H9 (cell line): ENCODE data around the gene TIA1. TPM values are rescaled to one million over a fixed set of nuclear protein-coding genes. Genes with fewer than 3 reads are reported as not detected.

Source experiments
- DNase-seq: peaks from one replicate; pipeline ENCODE4 v3.0.0-alpha.2; 2017
- H2AFZ ChIP-seq: one replicate; pipeline ENCODE4 v1.6.1; 2013; ENCODE audit warnings: mild to moderate bottlenecking, low read length, control low read depth, moderate library complexity
- H2AK5ac ChIP-seq: 2 replicates; pipeline ENCODE4 v1.6.1; 2013; ENCODE audit warnings: low read length, control low read depth, mixed read lengths; ENCODE audit not compliant: insufficient read length
- H2BK120ac ChIP-seq: one replicate; pipeline ENCODE4 v1.6.1; 2013; ENCODE audit warnings: low read depth, mild to moderate bottlenecking, low read length, control low read depth, inconsistent platforms; ENCODE audit not compliant: poor library complexity, severe bottlenecking
- H2BK12ac ChIP-seq: 2 replicates; pipeline ENCODE4 v1.6.1; 2013; ENCODE audit warnings: low read length, control low read depth, mixed read lengths, low read depth; ENCODE audit not compliant: insufficient read length
- H2BK15ac ChIP-seq: 2 replicates; pipeline ENCODE4 v1.6.1; 2013; ENCODE audit warnings: low read depth, low read length, control low read depth
- H2BK20ac ChIP-seq: one replicate; pipeline ENCODE4 v1.6.1; 2013; ENCODE audit warnings: low read depth, mild to moderate bottlenecking, low read length, control low read depth, inconsistent platforms; ENCODE audit not compliant: poor library complexity, severe bottlenecking
- H2BK5ac ChIP-seq: 2 replicates; pipeline ENCODE4 v1.6.1; 2013; ENCODE audit warnings: low read length, control low read depth, mixed read lengths; ENCODE audit not compliant: insufficient read length
- H3K14ac ChIP-seq: 2 replicates; pipeline ENCODE4 v1.6.1; 2013; ENCODE audit warnings: low read length, control low read depth; ENCODE audit not compliant: insufficient read depth
- H3K18ac ChIP-seq: 2 replicates; pipeline ENCODE4 v1.6.1; 2013; ENCODE audit warnings: low read depth, mild to moderate bottlenecking, mixed read lengths, low read length, control low read depth; ENCODE audit not compliant: insufficient read length
- H3K23ac ChIP-seq: 2 replicates; pipeline ENCODE4 v1.6.1; 2013; ENCODE audit warnings: low read length, control low read depth, mixed read lengths, low read depth; ENCODE audit not compliant: insufficient read length
- H3K23me2 ChIP-seq: 2 replicates; pipeline ENCODE4 v1.6.1; 2013; ENCODE audit warnings: low read depth, mild to moderate bottlenecking, mixed read lengths, low read length, control low read depth; ENCODE audit not compliant: insufficient read length, poor library complexity, severe bottlenecking
- H3K27ac ChIP-seq: 2 replicates; pipeline ENCODE4 v1.5.1; 2013; ENCODE audit warnings: low read length, control low read depth, mixed read lengths, low read depth; ENCODE audit not compliant: insufficient read length
- H3K27me3 ChIP-seq: 2 replicates; pipeline ENCODE4 v1.6.1; 2013; ENCODE audit warnings: low read length, control low read depth, inconsistent platforms; ENCODE audit not compliant: insufficient read depth
- H3K4ac ChIP-seq: 2 replicates; pipeline ENCODE4 v1.6.1; 2013; ENCODE audit warnings: low read depth, mild to moderate bottlenecking, control low read depth, inconsistent platforms, low read length, moderate library complexity
- H3K4me1 ChIP-seq: 2 replicates; pipeline ENCODE4 v1.6.1; 2013; ENCODE audit warnings: low read length, control low read depth, inconsistent platforms; ENCODE audit not compliant: insufficient read depth
- H3K4me2 ChIP-seq: 2 replicates; pipeline ENCODE4 v1.6.1; 2013; ENCODE audit warnings: low read length, control low read depth, mixed read lengths; ENCODE audit not compliant: insufficient read length, insufficient read depth
- H3K56ac ChIP-seq: 2 replicates; pipeline ENCODE4 v1.6.1; 2013; ENCODE audit warnings: low read depth, mild to moderate bottlenecking, mixed read lengths, low read length, control low read depth; ENCODE audit not compliant: insufficient read length
- H3K79me1 ChIP-seq: 2 replicates; pipeline ENCODE4 v1.6.1; 2013; ENCODE audit warnings: low read depth, mild to moderate bottlenecking, moderate library complexity, low read length, control low read depth, inconsistent platforms; ENCODE audit not compliant: insufficient read depth, poor library complexity, severe bottlenecking
- H3K79me2 ChIP-seq: 2 replicates; pipeline ENCODE4 v1.6.1; 2013; ENCODE audit warnings: low read length, control low read depth, inconsistent platforms; ENCODE audit not compliant: insufficient read depth
- H3K9ac ChIP-seq: 2 replicates; pipeline ENCODE4 v1.6.1; 2013; ENCODE audit warnings: low read length, control low read depth, mixed read lengths; ENCODE audit not compliant: insufficient read length; ENCODE audit errors: extremely low read depth
- H3K9me3 ChIP-seq: one replicate; pipeline ENCODE4 v1.6.1; 2013; ENCODE audit warnings: low read depth, low read length, inconsistent platforms; ENCODE audit not compliant: control insufficient read depth
- H3T11ph ChIP-seq: one replicate; pipeline ENCODE4 v1.6.1; 2013; ENCODE audit warnings: mild to moderate bottlenecking, low read length, control low read depth, inconsistent platforms
- H4K20me1 ChIP-seq: one replicate; pipeline ENCODE4 v1.6.1; 2013; ENCODE audit not compliant: control insufficient read depth, insufficient read length, insufficient read depth
- H4K5ac ChIP-seq: 2 replicates; pipeline ENCODE4 v1.6.1; 2013; ENCODE audit warnings: low read depth, mild to moderate bottlenecking, mixed read lengths, low read length, control low read depth; ENCODE audit not compliant: insufficient read length
- H4K8ac ChIP-seq: replicated peaks from 2 replicates; pipeline ENCODE4 v1.6.1; 2013; ENCODE audit warnings: low read length, control low read depth, mixed read lengths, low read depth; ENCODE audit not compliant: insufficient read length
- H4K91ac ChIP-seq: 2 replicates; pipeline ENCODE4 v1.6.1; 2013; ENCODE audit warnings: low read depth, mild to moderate bottlenecking, moderate library complexity, mixed read lengths, low read length, control low read depth; ENCODE audit not compliant: insufficient read length
- H3K27ac Mint-ChIP-seq, 3 experiments: 2 replicates in 2 of 3; 3 replicates in 1 of 3; pipeline ENCODE4 v1.8.0; 2020 to 2021; ENCODE audit warnings: mixed read lengths in 3 of 3, mild to moderate bottlenecking in 1 of 3, moderate library complexity in 1 of 3
- H3K27me3 Mint-ChIP-seq: 2 replicates; pipeline ENCODE4 v1.8.0; 2021; ENCODE audit warnings: low read depth, mild to moderate bottlenecking, moderate library complexity, mixed read lengths
- H3K36me3 Mint-ChIP-seq, 3 experiments: 2 replicates in 2 of 3; 3 replicates in 1 of 3; pipeline ENCODE4 v1.8.0; 2020 to 2021; ENCODE audit warnings: low read depth in 3 of 3, mixed read lengths in 3 of 3; ENCODE audit not compliant: insufficient read depth in 1 of 3
- H3K4me1 Mint-ChIP-seq, 2 experiments: 2 replicates each; pipeline ENCODE4 v1.8.0; 2020; ENCODE audit warnings: mixed read lengths in 2 of 2
- H3K4me3 Mint-ChIP-seq, 2 experiments: 2 replicates in 1 of 2; 3 replicates in 1 of 2; pipeline ENCODE4 v1.8.0; 2020 to 2021; ENCODE audit warnings: mild to moderate bottlenecking in 2 of 2, mixed read lengths in 2 of 2, moderate library complexity in 1 of 2
- H3K9me3 Mint-ChIP-seq, 2 experiments: 2 replicates in 1 of 2; 3 replicates in 1 of 2; pipeline ENCODE4 v1.8.0; 2020; ENCODE audit warnings: mild to moderate bottlenecking in 2 of 2, mixed read lengths in 2 of 2, moderate library complexity in 1 of 2
- CTCF ChIP-seq: fragments of 200-600 bp; sonication (generic); conservative IDR thresholded peaks from 3 replicates; pipeline ENCODE4 v1.8.0; 2021; ENCODE audit warnings: antibody characterized with exemption, mild to moderate bottlenecking
- WGBS: extraction: QIAGEN DNeasy Blood & Tissue Kit; methylation state at CpG from one replicate; pipeline ENCODE4 v1.1.7; 2013; ENCODE audit warnings: missing lambda C conversion rate, low lambda C conversion rate, mixed read lengths; ENCODE audit not compliant: insufficient read length; ENCODE audit errors: extremely low coverage; 5-methylcytosine and 5-hydroxymethylcytosine counted together
- total RNA-seq: library from RNA; stranded (reverse); gene quantifications from 2 replicates; pipeline ENCODE4 v1.2.1, GENCODE V29; 2021

TIA1 gene
- total RNA-seq, 1 experiment from 2014 or later = 193 TPM

- Histone ChIP-seq H3K4ac (no peak overlapping the region), H3K9me3 (no peaks in the 10 kb centered on the region), H4K8ac (no peak overlapping the region), H3T11ph (no peak overlapping the region), H2BK20ac (no peak overlapping the region), H2AFZ (no peak overlapping the region), H2AK5ac (no peak overlapping the region), H3K23ac (no peak overlapping the region), H2BK15ac (no peak overlapping the region), H3K79me2 (no peaks in the 10 kb centered on the region), H2BK120ac (no peak overlapping the region), H3K56ac (no peak overlapping the region), H3K4me2 (no peak overlapping the region), H2BK12ac (no peak overlapping the region), H3K9ac (no peak overlapping the region), H4K5ac (no peak overlapping the region), H4K91ac (no peak overlapping the region), H3K18ac (no peak overlapping the region), H3K79me1 (no peaks in the 10 kb centered on the region), H4K20me1 (no peaks in the 10 kb centered on the region), H2BK5ac (no peak overlapping the region), H3K27ac (no peak overlapping the region), H3K4me1 (no peaks in the 10 kb centered on the region), H3K23me2 (no peaks in the 10 kb centered on the region), H3K14ac (no peak overlapping the region), H3K27me3 (no peaks in the 10 kb centered on the region)
- Mint-ChIP-seq H3K9me3 (no peaks in the 10 kb centered on the region; a peak in 1 of 5 replicates), H3K27ac (no peak overlapping the region), H3K27me3 (no peaks in the 10 kb centered on the region), H3K4me3 (no peak overlapping the region), H3K4me1 (peaks cover 3 to 7% of the 10 kb centered on the region in 2 experiments; a peak in 1 of 4 replicates), H3K36me3 (no peaks in the 10 kb centered on the region)
- WGBS = no CpG with 5 or more reads among the region's 3 CpGs
- TF ChIP-seq CTCF = no peak
- no peak for DNase-seq
Observed at GRCh38 chr2:70201225-70201768, 47.1 kb downstream of the TIA1 start.
